Upper lobe of left lung (tissue), 6 donors: ENCODE results near the gene LRRFIP1. TPM values are rescaled to one million over a fixed set of nuclear protein-coding genes. Genes with fewer than 3 reads are reported as not detected.
A peak's percentile ranks its signal among the peaks of the same experiment; 100 is the strongest.
"Not testable (repeated sequence)": the region's sequence is repeated elsewhere in the genome, so short reads cannot be mapped to it uniquely, and the experiment has no call there.

ENCODE experiments used
- ATAC-seq, 2 donors: fragments of 200-7000 bp; cut with Tn5 transposase; one replicate each; pipeline ENCODE4 v1.9.1; 2022; ENCODE audit warnings: mild to moderate bottlenecking in 2 of 2, moderate library complexity in 2 of 2; ENCODE audit not compliant: low FRiP score in 2 of 2
- DNase-seq, 2 donors: peaks; one replicate each; pipeline ENCODE4 v3.0.0-alpha.2; 2019 to 2020
- H3K27ac ChIP-seq, 4 donors: fragments of 200-600 bp; sonication (generic); one replicate each; pipeline ENCODE4 v1.5.1; 2016 to 2019
- H3K27me3 ChIP-seq, 4 donors: fragments of 200-600 bp; sonication (generic); one replicate each; pipeline ENCODE4 v1.5.1; 2017 to 2019
- H3K36me3 ChIP-seq, 4 donors: fragments of 200-600 bp; sonication (generic); one replicate each; pipeline ENCODE4 v1.5.1; 2016 to 2019
- H3K4me1 ChIP-seq, 4 donors: fragments of 200-600 bp; sonication (generic); one replicate each; pipeline ENCODE4 v1.5.1; 2018 to 2019
- H3K4me3 ChIP-seq, 4 donors: fragments of 200-600 bp; sonication (generic); one replicate each; pipeline ENCODE4 v1.5.1; 2017 to 2019; ENCODE audit warnings: mild to moderate bottlenecking in 2 of 4, moderate library complexity in 1 of 4
- H3K9me3 ChIP-seq, 4 donors: fragments of 200-600 bp; sonication (generic); one replicate each; pipeline ENCODE4 v1.5.1; 2018 to 2019
- CTCF ChIP-seq, 6 experiments: fragments of 450-650 bp in 4 of 6; fragments of 200-600 bp in 2 of 6; sonication (generic) in 2 of 6; IDR thresholded peaks; one replicate each; pipeline ENCODE4 v1.5.1; 2016 to 2019; ENCODE audit warnings: antibody characterized with exemption in 6 of 6
- EP300 ChIP-seq, 4 donors: sonication (generic); formaldehyde crosslinking; IDR thresholded peaks; one replicate each; pipeline ENCODE4 v1.5.1; 2017; ENCODE audit warnings: antibody characterized with exemption in 4 of 4, control low read depth in 2 of 4
- POLR2A ChIP-seq, 4 donors: fragments of 450-650 bp; IDR thresholded peaks; one replicate each; pipeline ENCODE4 v1.5.1; 2016 to 2017; ENCODE audit warnings: antibody characterized with exemption in 4 of 4, mild to moderate bottlenecking in 2 of 4
- POLR2AphosphoS5 ChIP-seq, 2 donors: sonication (generic); formaldehyde crosslinking; IDR thresholded peaks; one replicate each; pipeline ENCODE4 v1.5.1; 2017; ENCODE audit warnings: antibody characterized with exemption in 2 of 2
- WGBS, 2 donors: methylation state at CpG; one replicate each; pipeline ENCODE4 v1.1.5; 2017 to 2018; 5-methylcytosine and 5-hydroxymethylcytosine counted together
- total RNA-seq, 6 donors: library from RNA; depleted of rRNA in 4 of 6; stranded (reverse); fragments of >200 nt in 4 of 6; gene quantifications; one replicate each; pipeline versions ENCODE4 v1.1.0 to v1.2.1, GENCODE V29; 2016 to 2021
- donor health status: DM: no; HTN: no; CAD: no; lungs with moderate emphysema.
- donor health status: DM: no; HTN: yes; CAD: no; lungs with severe emphysema.

Gene LRRFIP1
- total RNA-seq, 6 donors from 2014 or later, result 185 to 291 (median 242) TPM

- no peaks in the 10 kb centered on the region for H3K4me1 ChIP-seq
- ATAC-seq, result peak in 1 of 2 donors; percentile 31
- no peak for DNase-seq
- no peak overlapping the region for H3K4me3 ChIP-seq
- WGBS, 2 donors, result 76 to 89% methylated on average over 4 to 7 of the region's 7 CpGs
- H3K9me3 ChIP-seq, result peaks cover 0 to 8% (median 8%) of the 10 kb centered on the region in 4 donors
- peaks cover 19 to 66% (median 40%) of the 10 kb centered on the region in 4 donors for H3K36me3 ChIP-seq
- H3K27me3 ChIP-seq, result no peaks in the 10 kb centered on the region
- no peak overlapping the region for H3K27ac ChIP-seq
- TF ChIP-seq POLR2AphosphoS5 (IDR thresholded peaks at IDR 0.05) (no peak), POLR2A (IDR thresholded peaks at IDR 0.05) (no peak), EP300 (IDR thresholded peaks at IDR 0.05) (no peak), CTCF (IDR thresholded peaks at IDR 0.05) (no peak)
These were observed 154.8 kb downstream of the LRRFIP1 start for GRCh38 chr2:237782181-237782580.

GRCh38 chr2:237783678-237784077 is 156.3 kb downstream of the LRRFIP1 start:
- ATAC-seq, DNase-seq, H3K27me3 ChIP-seq, H3K27ac ChIP-seq, H3K4me1 ChIP-seq, H3K4me3 ChIP-seq: not testable (repeated sequence)
- Histone ChIP-seq H3K9me3 (peaks cover 0 to 10% (median 8%) of the 10 kb centered on the region in 4 donors), H3K36me3 (peaks cover 17 to 55% (median 32%) of the 10 kb centered on the region in 4 donors)
- 97 to 98% methylated on average over 4 of the region's 5 CpGs for WGBS, 2 donors

DNA sequence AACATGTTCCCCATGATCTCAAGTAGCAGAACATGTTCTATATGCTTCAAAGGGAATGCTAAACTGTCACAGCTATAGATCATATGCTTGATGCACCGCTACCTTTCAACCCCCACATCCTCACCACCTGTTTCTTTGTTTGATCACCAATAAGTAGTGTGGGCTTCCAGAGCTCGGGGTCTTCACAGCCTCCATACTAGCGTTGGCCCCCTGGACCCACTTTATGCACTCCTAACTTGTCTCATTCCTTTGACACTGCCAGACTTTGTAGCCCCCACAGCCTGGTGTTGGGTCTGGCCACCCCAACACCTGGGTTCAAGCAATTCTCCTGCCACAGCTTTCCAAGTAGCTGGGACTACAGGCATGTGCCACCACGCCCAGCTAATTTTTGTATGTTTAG is 159.5 kb downstream of the LRRFIP1 start:
- DNase-seq (no peak), ATAC-seq (no peak)
- Histone ChIP-seq H3K27ac (no peak overlapping the region), H3K9me3 (peaks cover 0 to 10% (median 8%) of the 10 kb centered on the region in 4 donors), H3K27me3 (no peaks in the 10 kb centered on the region), H3K4me1 (no peaks in the 10 kb centered on the region), H3K4me3 (no peak overlapping the region), H3K36me3 (peaks cover 0 to 23% (median 7%) of the 10 kb centered on the region in 4 donors)
- 95 to 97% methylated on average over 4 of the region's 4 CpGs for WGBS, 2 donors
- TF ChIP-seq POLR2AphosphoS5 (IDR thresholded peaks at IDR 0.05), result no peak
- TF ChIP-seq POLR2A (IDR thresholded peaks at IDR 0.05), result no peak
- no peak for TF ChIP-seq EP300 (IDR thresholded peaks at IDR 0.05)
- TF ChIP-seq CTCF (IDR thresholded peaks at IDR 0.05), result no peak

DNA sequence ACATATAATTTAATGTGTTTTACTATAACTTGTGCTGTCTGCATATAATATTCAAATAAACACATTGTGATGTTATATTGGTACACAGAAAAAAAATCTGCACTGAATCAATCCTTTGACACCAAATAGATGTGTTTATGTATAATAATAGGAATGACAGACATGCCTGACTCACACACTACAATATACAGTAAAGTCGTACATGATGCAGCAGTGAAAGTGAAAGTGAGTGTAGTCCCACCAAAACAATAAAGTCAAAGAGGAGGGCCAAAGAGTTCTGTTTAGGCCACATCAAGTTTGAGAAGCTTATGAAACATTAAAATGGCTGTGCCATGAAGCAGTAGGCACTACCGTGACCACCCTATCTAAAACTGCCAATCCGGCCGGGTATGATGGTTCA is 163.0 kb downstream of the LRRFIP1 start:
- H3K4me3 ChIP-seq, result no peak overlapping the region
- no peak for DNase-seq
- TF ChIP-seq POLR2AphosphoS5 (IDR thresholded peaks at IDR 0.05), result no peak
- no peak for TF ChIP-seq EP300 (IDR thresholded peaks at IDR 0.05)
- no peak for TF ChIP-seq CTCF (IDR thresholded peaks at IDR 0.05)
- no peak for TF ChIP-seq POLR2A (IDR thresholded peaks at IDR 0.05)
- peaks cover 0 to 7% (median 0%) of the 10 kb centered on the region in 4 donors for H3K36me3 ChIP-seq
- H3K27ac ChIP-seq, result no peak overlapping the region
- ATAC-seq, result no peak
- H3K27me3 ChIP-seq, result no peaks in the 10 kb centered on the region
- 76 to 85% methylated on average over 4 of the region's 4 CpGs for WGBS, 2 donors
- no peaks in the 10 kb centered on the region for H3K4me1 ChIP-seq
- H3K9me3 ChIP-seq, result peaks cover 0 to 10% (median 8%) of the 10 kb centered on the region in 4 donors

GRCh38 chr2:237791977-237792727 is 164.8 kb downstream of the LRRFIP1 start:
- WGBS, 2 donors, result 82 to 87% methylated on average over 5 to 6 of the region's 6 CpGs
- ATAC-seq, result peak in 1 of 2 donors; percentile 35
- Histone ChIP-seq H3K36me3 (peaks cover 0 to 4% (median 0%) of the 10 kb centered on the region in 4 donors), H3K27me3 (no peaks in the 10 kb centered on the region), H3K4me1 (no peaks in the 10 kb centered on the region), H3K9me3 (peaks cover 0 to 3% (median under 1%) of the 10 kb centered on the region in 4 donors), H3K27ac (no peak overlapping the region), H3K4me3 (no peak overlapping the region)
- TF ChIP-seq CTCF (IDR thresholded peaks at IDR 0.05) (no peak), POLR2AphosphoS5 (IDR thresholded peaks at IDR 0.05) (no peak), EP300 (IDR thresholded peaks at IDR 0.05) (no peak), POLR2A (IDR thresholded peaks at IDR 0.05) (no peak)
- no peak for DNase-seq
